Measurements from ENCODE around the gene ULK4.

DNA sequence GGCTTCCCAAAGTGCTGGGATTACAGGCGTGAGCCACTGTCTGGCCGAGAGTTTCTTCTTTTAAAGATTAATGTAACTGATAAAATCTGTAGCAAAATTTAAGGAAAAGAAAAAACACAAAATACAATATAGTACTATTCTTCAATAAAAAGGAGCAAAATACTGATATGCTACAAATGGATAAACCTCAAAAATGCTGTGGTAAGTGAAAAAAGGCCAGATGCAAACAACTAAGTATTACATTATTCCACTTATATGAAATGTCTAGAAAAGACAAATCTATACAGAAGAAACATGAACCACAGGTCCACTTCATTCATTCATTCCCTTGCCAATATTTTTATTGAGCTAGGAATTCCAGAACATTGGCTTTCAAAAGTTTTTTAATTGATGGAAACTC, 463.1 kb downstream of the ULK4 start:
- TF ChIP-seq, protein P1, sequence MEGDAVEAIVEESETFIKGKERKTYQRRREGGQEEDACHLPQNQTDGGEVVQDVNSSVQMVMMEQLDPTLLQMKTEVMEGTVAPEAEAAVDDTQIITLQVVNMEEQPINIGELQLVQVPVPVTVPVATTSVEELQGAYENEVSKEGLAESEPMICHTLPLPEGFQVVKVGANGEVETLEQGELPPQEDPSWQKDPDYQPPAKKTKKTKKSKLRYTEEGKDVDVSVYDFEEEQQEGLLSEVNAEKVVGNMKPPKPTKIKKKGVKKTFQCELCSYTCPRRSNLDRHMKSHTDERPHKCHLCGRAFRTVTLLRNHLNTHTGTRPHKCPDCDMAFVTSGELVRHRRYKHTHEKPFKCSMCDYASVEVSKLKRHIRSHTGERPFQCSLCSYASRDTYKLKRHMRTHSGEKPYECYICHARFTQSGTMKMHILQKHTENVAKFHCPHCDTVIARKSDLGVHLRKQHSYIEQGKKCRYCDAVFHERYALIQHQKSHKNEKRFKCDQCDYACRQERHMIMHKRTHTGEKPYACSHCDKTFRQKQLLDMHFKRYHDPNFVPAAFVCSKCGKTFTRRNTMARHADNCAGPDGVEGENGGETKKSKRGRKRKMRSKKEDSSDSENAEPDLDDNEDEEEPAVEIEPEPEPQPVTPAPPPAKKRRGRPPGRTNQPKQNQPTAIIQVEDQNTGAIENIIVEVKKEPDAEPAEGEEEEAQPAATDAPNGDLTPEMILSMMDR (IDR thresholded peaks at IDR 0.05): no peak
- TF ChIP-seq EP300 (IDR thresholded peaks at IDR 0.05) (no peak), POLR2A (IDR thresholded peaks at IDR 0.05) (no peak)

Data from tibial nerve (tissue), 4 donors.